ENCODE measurements around the gene DIPK1B.
A peak's percentile ranks its signal among the peaks of the same experiment; 100 is the strongest.

DIPK1B gene

GRCh38 chr9:136711751-136712689, at the start of gene DIPK1B:
Gene DIPK1B, plus strand, starts transcription at chr9:136712572. Its CDS starts 94 bp downstream, at chr9:136712666.
- no peak for DNase-seq (ENCODE audit: low spot score)

GRCh38 chr9:136662656-136663581, 49.5 kb upstream of the DIPK1B start, which contains the start of gene EGFL7:
Gene EGFL7, plus strand, starts transcription at chr9:136662916. Its CDS starts 5,367 bp downstream, at chr9:136668283.
- no peak for DNase-seq (ENCODE audit: low spot score)

- DNase-seq (ENCODE audit: low spot score) = no peak
Measured at GRCh38 chr9:136664000-136664915, 48.1 kb upstream of the DIPK1B start.

- DNase-seq (ENCODE audit: low spot score) = peak; percentile 75
Measured at GRCh38 chr9:136665111-136665703, 47.2 kb upstream of the DIPK1B start.

DNA sequence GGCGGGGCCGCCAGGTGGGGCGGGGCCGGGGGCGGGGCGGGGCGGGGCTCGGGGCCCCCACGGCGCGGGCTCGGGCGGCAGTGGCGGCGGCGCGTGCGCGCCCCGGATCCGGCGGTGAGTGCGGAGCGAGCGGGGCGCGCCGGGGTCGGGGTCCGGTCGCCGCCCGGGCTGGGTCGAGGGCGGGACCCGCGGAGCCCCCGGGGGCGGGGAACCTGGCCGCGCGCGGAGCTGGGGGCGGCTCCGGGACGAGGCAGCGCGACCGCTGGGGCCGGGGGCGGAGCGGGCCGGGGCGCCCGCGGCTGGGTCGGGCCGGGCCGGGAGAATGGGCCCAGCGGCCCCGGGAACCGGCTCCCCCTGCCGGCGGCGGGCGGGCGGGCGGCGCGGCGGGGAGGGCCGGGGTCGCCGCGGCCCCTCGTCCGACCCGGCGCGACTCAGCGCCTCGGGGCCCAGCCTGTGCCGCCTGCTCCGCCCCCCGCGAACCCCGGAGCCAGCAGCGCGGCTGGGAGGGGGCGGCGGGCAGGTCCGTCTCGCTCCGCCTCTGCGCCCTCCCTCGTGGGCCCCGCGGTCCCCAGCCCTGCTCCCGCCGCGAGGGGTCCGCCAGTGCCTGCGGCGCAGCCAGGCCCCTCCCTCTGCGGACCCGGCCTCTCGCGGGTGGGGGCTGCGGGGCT, 46.5 kb upstream of the DIPK1B start:
- DNase-seq (ENCODE audit: low spot score) = no peak

- no peak for DNase-seq (ENCODE audit: low spot score)
Measured at GRCh38 chr9:136666372-136667213, 45.8 kb upstream of the DIPK1B start.

DNA sequence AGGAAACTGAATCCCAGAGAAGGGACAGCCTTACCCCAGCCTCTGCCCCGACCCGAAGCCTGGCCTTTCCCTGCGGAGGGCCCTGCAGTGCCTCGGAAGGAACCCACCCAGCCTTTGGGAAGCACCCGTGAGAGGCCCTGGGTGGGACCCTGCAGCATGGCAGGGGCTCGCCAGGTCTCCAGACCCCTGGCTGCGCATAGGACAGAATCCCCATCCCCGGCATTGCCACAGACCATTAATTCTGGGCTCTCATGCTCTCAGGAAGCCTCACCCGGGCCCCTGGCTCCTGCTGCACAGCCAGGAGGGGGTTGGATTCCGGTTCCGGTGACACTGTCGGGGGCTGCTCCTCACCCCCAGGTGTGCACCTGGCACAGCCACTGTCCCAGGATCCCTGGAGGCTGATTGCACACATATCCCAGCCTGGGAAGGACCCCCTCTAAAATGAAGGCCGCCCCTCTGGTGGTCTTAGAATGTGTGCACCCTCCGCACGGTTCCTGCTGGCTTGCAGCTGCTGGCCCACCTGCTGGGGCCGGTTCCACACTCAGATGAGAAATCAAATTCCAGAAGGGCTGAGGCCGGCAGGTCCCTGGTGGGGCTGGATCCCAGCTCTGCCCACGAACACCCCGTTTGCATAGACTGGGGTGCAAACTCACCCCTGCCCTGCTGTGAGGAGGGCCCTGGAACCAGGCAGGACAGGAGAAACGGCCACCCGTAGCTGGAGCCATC, 45.0 kb upstream of the DIPK1B start:
- no peak for DNase-seq (ENCODE audit: low spot score)

- DNase-seq (ENCODE audit: low spot score) = no peak
Measured at GRCh38 chr9:136667940-136668760, 44.2 kb upstream of the DIPK1B start.

DNA sequence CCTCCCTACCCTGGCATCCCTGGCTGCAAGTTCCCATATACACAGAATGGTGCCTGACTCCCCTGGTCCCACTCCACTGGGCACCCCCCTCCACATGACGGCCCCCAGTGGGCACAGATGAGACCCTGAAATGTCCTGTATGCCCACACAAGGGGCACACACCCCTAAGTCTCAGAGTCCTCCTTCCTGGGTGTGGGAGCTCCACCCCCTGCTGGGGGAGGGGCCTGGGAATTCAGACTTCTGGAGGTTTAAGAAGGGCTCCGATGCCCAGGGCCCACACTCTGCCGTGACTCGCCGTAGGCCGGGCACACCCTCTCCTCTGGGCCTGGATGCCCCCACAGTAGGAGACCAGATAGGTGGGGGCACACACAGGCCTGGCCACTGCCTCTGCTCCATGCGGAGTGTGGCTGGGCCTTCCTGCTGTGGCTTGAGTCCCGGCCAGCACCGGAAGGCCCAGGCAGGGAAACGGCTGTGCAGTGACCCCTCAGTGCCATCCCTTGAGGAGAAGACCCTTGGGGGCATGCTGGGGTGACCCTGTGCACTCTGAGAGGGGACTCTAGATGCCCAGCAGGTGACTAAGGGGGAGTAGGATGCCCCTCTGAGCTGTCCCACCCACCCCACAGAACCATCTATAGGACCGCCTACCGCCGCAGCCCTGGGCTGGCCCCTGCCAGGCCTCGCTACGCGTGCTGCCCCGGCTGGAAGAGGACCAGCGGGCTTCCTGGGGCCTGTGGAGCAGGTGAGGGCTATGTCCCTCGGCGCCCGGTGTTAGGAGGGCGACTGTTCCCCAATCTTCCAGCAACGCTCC, 43.2 kb upstream of the DIPK1B start:
- no peak for DNase-seq (ENCODE audit: low spot score)

- DNase-seq (ENCODE audit: low spot score) = no peak
Measured at GRCh38 chr9:136669791-136670464, 42.4 kb upstream of the DIPK1B start.

GRCh38 chr9:136670576-136671253, 41.7 kb upstream of the DIPK1B start:
- DNase-seq (ENCODE audit: low spot score) = no peak

DNA sequence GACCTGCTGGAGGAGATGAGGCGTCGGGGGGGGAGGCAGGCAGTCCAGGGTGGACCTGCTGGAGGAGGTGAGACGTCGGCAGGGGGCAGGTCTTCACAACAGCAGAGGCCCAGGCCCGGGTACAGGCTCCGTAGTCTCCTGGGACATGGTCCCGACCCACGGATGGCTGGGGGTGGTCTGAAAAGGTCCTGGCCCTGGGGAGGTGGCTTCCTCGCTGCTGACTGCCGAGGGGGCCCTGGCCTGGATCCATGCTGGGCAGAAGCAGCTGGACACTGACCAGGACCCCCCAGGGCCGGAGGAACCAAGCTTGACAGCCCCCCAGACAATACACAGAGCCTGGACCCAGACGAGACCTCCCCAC, 41.1 kb upstream of the DIPK1B start:
- no peak for DNase-seq (ENCODE audit: low spot score)

DNA sequence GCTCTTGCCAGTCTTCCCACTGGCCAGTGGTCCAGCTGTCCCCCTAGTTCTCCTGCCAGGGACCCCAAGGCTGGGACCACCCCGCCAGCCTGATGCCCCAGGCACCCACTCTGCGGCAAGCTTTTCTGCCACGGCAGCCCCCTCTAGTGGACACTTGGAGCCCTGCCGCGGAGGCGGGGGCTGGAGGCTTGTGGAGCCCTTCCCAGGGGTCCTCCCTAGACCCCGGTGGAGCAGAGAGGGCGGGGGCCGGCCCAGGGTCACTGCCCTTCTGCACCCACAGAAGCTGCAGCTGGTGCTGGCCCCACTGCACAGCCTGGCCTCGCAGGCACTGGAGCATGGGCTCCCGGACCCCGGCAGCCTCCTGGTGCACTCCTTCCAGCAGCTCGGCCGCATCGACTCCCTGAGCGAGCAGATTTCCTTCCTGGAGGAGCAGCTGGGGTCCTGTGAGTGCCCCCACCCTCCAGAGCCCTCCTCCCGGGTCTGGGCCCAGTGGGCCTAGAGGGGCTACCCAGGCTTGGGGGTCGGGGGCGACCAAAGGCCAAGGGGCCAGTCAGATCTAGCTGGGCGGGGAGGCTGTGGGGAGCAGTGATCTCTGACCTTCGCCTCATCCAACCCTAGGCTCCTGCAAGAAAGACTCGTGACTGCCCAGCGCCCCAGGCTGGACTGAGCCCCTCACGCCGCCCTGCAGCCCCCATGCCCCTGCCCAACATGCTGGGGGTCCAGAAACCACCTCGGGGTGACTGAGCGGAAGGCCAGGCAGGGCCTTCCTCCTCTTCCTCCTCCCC, 40.5 kb upstream of the DIPK1B start:
- peak; percentile 83 for DNase-seq (ENCODE audit: low spot score)

DNA sequence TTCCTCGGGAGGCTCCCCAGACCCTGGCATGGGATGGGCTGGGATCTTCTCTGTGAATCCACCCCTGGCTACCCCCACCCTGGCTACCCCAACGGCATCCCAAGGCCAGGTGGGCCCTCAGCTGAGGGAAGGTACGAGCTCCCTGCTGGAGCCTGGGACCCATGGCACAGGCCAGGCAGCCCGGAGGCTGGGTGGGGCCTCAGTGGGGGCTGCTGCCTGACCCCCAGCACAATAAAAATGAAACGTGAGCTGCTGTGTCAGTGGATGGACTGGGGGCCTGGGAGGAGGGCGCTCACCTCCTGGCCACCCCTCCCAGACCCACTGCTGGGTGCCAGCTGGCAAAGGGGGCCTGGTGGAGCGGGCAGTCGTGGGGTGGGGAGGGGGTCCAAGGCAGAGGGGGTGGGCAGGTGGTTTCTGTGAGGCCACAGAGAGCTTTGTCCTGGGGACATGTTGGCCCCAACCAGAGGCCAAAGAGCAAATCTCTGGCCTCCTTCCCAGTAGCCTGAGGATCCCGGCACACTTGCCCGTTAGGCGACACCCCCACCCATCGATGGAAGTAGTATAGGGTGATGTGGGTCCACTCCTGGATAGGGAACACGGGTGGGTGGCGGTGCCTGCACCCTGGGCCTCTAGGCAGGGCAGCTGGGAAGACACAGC, 39.8 kb upstream of the DIPK1B start:
- no peak for DNase-seq (ENCODE audit: low spot score)
